Tibial artery (tissue), 4 donors: ENCODE data around the gene SYNC.
A peak's percentile ranks its signal among the peaks of the same experiment; 100 is the strongest.

Experiments used
- DNase-seq, 2 donors: peaks; one replicate each; pipeline ENCODE4 v3.0.0-alpha.2; 2019
- H3K27ac ChIP-seq, 2 donors: fragments of 200-600 bp; sonication (generic) in 1 of 2; 1 replicate in 1 of 2; 2 replicates in 1 of 2; pipeline ENCODE4 v1.5.1; 2018 to 2019; ENCODE audit warnings: mild to moderate bottlenecking in 1 of 2
- H3K27me3 ChIP-seq, 2 donors: fragments of 200-600 bp; sonication (generic) in 1 of 2; one replicate each; pipeline versions ENCODE4 v1.5.1 to v1.6.0; 2016 to 2019
- H3K36me3 ChIP-seq, 3 donors: fragments of 200-600 bp; sonication (generic) in 2 of 3; one replicate each; pipeline ENCODE4 v1.5.1; 2016 to 2019; ENCODE audit warnings: mild to moderate bottlenecking in 2 of 3
- H3K4me1 ChIP-seq, 4 donors: fragments of 200-600 bp; sonication (generic) in 2 of 4; 1 replicate in 3 of 4; 2 replicates in 1 of 4; pipeline ENCODE4 v1.5.1; 2016 to 2019
- H3K4me3 ChIP-seq, 2 donors: fragments of 200-600 bp; sonication (generic) in 1 of 2; 1 replicate in 1 of 2; 2 replicates in 1 of 2; pipeline ENCODE4 v1.5.1; 2018 to 2019; ENCODE audit warnings: mild to moderate bottlenecking in 2 of 2
- H3K9me3 ChIP-seq, 3 donors: fragments of 200-600 bp; sonication (generic) in 1 of 3; one replicate each; pipeline ENCODE4 v1.5.1; 2016 to 2019
- intact Hi-C: fragments of 100-400 bp; cut with DNase I; formaldehyde crosslinking; loops from one replicate; pipeline ENCODE4 v1.15.0; 2023; ENCODE audit warnings: low total_unique reads
- TF ChIP-seq, protein P1 (sequence below), 2 experiments: fragments of 200-600 bp in 1 of 2; fragments of 450-650 bp in 1 of 2; IDR thresholded peaks; one replicate each; pipeline ENCODE4 v1.5.1; 2017 to 2019; ENCODE audit warnings: antibody characterized with exemption in 2 of 2, mild to moderate bottlenecking in 1 of 2, moderate library complexity in 1 of 2

SYNC gene

DNA sequence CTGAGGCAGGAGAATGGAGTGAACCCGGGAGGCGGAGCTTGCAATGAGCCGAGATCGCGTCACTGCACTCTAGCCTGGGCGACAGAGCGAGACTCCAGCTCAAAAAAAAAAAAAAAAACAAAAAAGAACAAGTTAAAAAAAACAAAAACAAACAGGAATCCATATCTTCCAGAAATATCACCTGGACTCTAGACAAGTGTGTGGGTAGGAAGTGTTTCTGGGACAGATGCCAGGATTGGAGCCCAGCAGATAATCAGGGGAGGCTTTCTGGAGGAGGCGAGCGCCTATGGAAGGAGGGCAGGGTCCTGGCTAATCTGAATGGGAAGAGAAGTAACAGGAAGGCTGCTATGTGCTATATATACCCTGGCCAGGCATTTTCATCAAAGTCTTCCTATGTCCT is 43.6 kb upstream of the SYNC start:
- TF ChIP-seq, protein P1, sequence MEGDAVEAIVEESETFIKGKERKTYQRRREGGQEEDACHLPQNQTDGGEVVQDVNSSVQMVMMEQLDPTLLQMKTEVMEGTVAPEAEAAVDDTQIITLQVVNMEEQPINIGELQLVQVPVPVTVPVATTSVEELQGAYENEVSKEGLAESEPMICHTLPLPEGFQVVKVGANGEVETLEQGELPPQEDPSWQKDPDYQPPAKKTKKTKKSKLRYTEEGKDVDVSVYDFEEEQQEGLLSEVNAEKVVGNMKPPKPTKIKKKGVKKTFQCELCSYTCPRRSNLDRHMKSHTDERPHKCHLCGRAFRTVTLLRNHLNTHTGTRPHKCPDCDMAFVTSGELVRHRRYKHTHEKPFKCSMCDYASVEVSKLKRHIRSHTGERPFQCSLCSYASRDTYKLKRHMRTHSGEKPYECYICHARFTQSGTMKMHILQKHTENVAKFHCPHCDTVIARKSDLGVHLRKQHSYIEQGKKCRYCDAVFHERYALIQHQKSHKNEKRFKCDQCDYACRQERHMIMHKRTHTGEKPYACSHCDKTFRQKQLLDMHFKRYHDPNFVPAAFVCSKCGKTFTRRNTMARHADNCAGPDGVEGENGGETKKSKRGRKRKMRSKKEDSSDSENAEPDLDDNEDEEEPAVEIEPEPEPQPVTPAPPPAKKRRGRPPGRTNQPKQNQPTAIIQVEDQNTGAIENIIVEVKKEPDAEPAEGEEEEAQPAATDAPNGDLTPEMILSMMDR (IDR thresholded peaks at IDR 0.05), result no peak
- no peak for DNase-seq
- Histone ChIP-seq H3K27me3 (no peaks in the 10 kb centered on the region), H3K27ac (no peak overlapping the region), H3K4me1 (peaks cover 0 to 26% (median 16%) of the 10 kb centered on the region in 4 donors), H3K9me3 (no peaks in the 10 kb centered on the region), H3K36me3 (no peaks in the 10 kb centered on the region), H3K4me3 (no peak overlapping the region)
- intact Hi-C loops, result no loop called here

DNA sequence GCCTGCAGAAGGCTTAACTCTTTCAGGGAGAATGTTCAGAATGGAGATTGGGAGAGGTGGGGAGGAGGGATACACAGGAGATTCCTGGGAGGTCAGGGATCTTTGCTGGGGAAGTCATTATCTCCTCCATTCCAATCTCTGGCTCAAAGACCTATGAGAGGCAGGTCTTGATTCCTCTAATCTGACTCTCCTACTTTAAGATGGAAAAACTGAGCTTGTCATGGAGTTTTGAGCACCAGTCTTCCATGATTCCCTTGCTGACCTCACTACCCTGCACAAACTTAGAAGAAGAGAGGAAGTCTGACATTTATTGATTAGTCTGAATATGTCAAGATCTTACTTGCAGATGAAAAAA is 41.5 kb upstream of the SYNC start:
- Histone ChIP-seq H3K27me3 (no peaks in the 10 kb centered on the region), H3K36me3 (no peaks in the 10 kb centered on the region), H3K27ac (no peak overlapping the region), H3K4me3 (no peak overlapping the region), H3K4me1 (peaks cover 0 to 33% (median 19%) of the 10 kb centered on the region in 4 donors), H3K9me3 (no peaks in the 10 kb centered on the region)
- no peak for DNase-seq
- TF ChIP-seq, protein P1 (IDR thresholded peaks at IDR 0.05), result no peak
- intact Hi-C loops, result no loop called here

DNA sequence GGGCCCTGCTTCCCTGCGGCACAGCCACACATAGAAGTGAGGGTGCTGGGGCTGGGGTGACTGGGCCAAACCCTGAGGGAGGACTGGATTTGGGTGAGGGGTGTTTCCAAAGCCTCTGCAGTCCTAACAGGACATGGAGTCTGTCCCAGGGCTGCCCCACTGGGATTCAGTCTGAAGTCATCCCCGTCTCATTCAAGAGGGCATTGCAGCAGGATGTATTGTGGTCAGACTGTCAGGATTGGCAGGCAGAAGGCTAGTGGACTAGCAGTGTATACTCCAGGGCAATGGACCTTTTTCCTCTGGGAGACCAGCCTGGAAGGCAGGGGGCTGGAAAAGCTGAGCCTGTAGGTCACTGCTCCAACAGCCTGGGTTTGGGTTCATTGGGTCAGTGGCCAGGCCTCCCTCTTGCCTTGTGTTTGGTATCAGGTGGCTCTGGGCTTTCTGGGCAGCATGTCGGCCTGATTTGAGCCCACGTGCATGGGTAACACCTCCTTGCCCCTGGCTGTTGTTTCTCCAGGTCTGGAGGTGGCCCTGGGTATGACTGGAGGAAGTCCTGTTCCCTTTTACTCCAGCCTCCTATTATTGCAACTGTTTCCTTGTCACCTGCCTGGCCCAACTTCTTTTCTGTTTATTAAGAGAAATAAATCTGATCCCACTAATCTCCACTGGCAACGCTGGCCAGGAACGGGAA is 41.0 kb upstream of the SYNC start:
- intact Hi-C loops, result no loop called here

DNA sequence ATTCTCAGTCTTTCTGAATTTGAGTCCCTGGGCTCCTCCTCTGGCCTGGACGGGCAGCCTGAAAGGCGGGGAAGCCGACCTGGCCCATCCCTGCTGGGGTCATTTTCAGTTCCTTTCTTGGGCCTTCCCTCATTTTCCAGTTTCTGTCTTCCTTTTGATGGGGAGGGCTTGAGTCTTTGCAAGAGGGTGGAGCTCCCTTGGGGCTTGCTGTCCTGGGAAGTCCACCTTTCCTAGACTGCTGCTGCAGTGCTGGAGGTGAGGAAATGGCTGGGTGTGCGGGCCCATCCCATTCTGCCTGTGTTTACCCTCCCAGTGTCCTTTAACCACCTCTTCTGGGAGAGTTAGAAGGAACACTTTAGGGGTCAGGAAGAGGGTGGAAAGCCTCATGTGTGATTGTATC is 40.4 kb upstream of the SYNC start:
- no peak for DNase-seq
- Histone ChIP-seq H3K27me3 (no peaks in the 10 kb centered on the region), H3K9me3 (no peaks in the 10 kb centered on the region), H3K27ac (peak overlapping the region; percentile 5 to 77), H3K4me1 (peaks cover 0 to 33% (median 19%) of the 10 kb centered on the region in 4 donors), H3K4me3 (peak overlapping the region in 1 of 2 donors; percentile 63), H3K36me3 (no peaks in the 10 kb centered on the region)
- intact Hi-C loops, result no loop called here
- TF ChIP-seq, protein P1 (IDR thresholded peaks at IDR 0.05), result no peak

More for the DNA sequence above, 41.0 kb upstream of the SYNC start:
- H3K27me3 ChIP-seq, result no peaks in the 10 kb centered on the region
- H3K9me3 ChIP-seq, result no peaks in the 10 kb centered on the region
- H3K27ac ChIP-seq, result peak overlapping the region; percentile 5 to 77
- no peak overlapping the region for H3K4me3 ChIP-seq
- no peaks in the 10 kb centered on the region for H3K36me3 ChIP-seq
- DNase-seq, result no peak
- TF ChIP-seq, protein P1 (IDR thresholded peaks at IDR 0.05), result no peak
- peaks cover 0 to 33% (median 19%) of the 10 kb centered on the region in 4 donors for H3K4me1 ChIP-seq

DNA sequence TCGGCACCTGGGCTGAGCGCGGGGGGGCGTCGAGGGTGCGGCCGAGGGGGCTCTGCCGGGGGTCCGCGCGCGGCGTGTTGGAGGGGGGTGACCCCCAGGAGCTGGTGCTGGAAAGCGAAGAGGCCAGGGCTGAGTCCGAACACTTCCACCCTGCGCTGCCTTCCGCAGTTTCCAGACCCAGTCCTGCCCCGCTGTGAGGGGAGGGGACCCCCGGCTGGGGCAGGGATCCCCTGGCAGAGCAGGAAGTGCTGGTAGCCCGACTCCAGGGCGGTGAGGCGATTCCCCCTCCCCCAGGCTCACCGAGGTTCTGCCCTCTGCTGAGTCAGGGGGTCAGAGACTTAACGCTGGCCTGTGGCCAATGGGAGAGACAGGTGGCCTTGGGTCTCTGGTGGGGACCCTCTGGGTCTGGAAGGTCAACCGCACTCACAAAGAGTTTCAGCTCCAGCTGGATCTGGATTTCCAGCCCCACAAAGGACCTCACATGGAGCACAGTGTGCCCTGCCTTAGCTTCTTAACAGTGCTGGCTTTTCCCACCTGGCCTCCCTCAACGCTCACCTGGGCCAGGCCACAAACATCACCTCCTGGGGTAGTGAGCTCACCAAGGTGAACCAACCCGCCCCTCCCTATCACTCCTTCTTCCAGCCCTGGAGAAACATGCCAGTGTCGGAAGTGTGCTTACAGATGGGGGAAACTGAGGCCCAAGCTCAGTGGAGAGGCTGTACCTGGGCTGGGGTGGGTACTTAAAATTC is 39.8 kb upstream of the SYNC start:
- Histone ChIP-seq H3K9me3 (no peaks in the 10 kb centered on the region), H3K27me3 (no peaks in the 10 kb centered on the region), H3K4me1 (peaks cover 0 to 33% (median 19%) of the 10 kb centered on the region in 4 donors), H3K27ac (peak overlapping the region; percentile 68 to 77), H3K36me3 (no peaks in the 10 kb centered on the region), H3K4me3 (peak overlapping the region; percentile 63 to 79)
- DNase-seq, result no peak
- intact Hi-C loops, result no loop called here
- TF ChIP-seq, protein P1 (IDR thresholded peaks at IDR 0.05), result no peak
